ENCODE data around the gene PLAAT2. TPM values are rescaled to one million over a fixed set of nuclear protein-coding genes. Genes with fewer than 3 reads are reported as not detected.

The PLAAT2 gene
- total RNA-seq, 1 donor from 2014 or later, result 0.29 TPM

DNA sequence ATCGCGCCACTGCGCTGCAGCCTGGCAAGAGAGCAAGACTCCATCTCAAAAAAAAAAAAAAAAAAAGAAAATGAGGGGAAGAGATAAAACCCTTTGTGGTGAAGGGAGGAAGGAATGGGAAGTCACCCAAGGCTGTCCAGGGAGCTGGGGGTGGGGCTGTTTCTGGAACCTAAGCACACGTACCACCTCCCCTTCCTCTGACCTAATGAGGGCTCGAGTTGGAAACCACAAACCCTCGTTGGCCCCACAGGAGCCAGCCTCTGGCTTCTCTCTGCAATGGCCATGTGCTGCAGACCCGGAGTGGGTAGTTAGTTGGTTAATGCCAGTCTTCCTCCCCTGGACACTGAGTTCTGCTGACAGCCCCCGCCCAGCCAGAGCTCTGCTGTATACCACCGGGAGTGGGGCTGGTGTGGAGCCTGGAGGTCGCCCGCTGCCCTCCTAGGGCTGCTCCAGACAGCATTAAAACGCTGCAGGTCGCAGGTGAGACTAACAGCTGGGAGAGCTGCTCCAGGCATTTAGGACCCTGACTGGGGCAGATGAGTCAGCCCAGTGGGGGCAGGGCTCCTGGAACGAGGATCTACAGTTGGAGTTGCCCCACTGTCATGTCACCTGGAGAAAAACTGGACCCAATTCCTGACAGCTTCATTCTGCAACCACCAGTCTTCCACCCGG is 57.2 kb downstream of the PLAAT2 start, which contains the start of gene LGALS12:
TSS of gene LGALS12 (plus strand) at position 228 of the 672 bp plus-strand sequence. CDS start at position 603, 375 bp downstream.
- TF ChIP-seq, protein P1, sequence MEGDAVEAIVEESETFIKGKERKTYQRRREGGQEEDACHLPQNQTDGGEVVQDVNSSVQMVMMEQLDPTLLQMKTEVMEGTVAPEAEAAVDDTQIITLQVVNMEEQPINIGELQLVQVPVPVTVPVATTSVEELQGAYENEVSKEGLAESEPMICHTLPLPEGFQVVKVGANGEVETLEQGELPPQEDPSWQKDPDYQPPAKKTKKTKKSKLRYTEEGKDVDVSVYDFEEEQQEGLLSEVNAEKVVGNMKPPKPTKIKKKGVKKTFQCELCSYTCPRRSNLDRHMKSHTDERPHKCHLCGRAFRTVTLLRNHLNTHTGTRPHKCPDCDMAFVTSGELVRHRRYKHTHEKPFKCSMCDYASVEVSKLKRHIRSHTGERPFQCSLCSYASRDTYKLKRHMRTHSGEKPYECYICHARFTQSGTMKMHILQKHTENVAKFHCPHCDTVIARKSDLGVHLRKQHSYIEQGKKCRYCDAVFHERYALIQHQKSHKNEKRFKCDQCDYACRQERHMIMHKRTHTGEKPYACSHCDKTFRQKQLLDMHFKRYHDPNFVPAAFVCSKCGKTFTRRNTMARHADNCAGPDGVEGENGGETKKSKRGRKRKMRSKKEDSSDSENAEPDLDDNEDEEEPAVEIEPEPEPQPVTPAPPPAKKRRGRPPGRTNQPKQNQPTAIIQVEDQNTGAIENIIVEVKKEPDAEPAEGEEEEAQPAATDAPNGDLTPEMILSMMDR (conservative IDR thresholded peaks at IDR 0.05; ENCODE audit: low read depth, low read length), result no peak
- no peak for DNase-seq (ENCODE audit: low read depth)
- H3K4me3 ChIP-seq (ENCODE audit: low read depth, low read length), result no peak within 1 kb of the TSS

DNA sequence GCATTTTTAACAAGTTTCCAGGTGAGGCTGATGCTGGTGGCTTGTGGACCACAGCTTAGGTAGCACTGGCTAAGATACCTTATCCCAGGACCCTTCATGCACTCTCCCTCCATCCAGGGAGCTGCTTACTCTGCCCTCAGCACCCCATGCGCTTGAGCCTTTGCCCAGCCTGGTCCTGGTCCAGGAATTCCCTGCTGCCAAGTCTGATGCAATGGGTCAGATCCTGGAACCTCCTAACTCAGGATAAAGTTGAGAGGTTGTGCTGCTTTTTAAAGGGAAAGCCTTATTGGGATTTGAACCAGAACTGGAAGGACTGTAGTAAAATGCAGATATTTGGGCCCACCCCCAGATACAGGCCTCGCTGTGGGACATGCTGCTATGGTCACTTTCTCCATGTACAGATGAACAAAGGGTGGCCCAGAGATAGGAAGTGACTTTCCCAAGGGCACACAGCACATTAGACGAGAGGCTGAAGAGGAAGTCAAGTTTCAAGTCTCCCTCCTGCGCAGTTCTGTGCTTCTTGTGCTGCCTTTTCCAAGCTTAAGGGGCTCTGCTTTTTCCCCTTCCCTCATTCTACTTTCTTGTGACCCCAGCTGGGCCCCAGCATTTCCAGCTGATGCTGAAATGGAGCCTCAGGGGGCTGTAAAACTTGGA is 58.1 kb downstream of the PLAAT2 start:
- no peak for DNase-seq (ENCODE audit: low read depth)
- TF ChIP-seq, protein P1 (conservative IDR thresholded peaks at IDR 0.05; ENCODE audit: low read depth, low read length), result no peak
- no peak overlapping the region for H3K4me3 ChIP-seq (ENCODE audit: low read depth, low read length)

DNA sequence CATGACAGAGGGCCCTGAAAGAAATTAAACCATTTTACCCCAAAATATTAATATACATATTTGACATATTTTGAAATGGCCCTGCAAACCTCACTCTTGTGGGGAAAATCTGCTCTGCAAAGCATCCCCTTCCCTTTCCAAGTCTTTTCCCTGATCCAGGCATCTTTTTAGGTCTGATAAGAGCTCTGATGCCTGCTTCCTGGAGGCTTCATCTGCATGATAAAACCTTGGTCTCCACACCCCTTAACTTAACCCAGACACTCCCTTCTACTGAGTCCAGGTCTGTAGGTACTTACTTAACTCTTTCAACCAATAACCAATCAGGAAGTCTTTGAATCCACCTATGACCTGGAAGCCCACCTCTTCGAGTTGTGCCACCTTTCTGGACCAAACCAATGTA is 59.1 kb downstream of the PLAAT2 start:
- no peak overlapping the region for H3K4me3 ChIP-seq (ENCODE audit: low read depth, low read length)
- DNase-seq (ENCODE audit: low read depth), result no peak
- TF ChIP-seq, protein P1 (conservative IDR thresholded peaks at IDR 0.05; ENCODE audit: low read depth, low read length), result no peak

DNA sequence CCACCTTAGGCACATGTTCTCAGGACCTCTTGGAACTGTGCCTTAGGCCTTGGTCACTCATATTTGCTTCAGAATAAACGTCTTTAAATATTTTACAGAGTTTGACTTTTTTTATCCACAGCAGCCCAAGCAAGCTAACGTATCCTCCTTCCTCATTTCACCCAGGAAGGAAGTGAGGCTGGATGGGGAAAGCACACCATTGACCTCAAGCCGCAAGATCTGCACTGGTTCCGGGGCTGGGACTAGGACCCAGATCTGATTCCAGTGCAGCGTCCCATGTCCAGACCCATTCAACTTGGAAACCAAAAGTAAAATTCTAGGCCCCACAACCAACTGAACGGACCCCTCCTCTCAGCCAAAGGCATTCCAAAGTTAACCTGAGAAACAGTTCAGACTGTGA is 59.7 kb downstream of the PLAAT2 start:
- no peak overlapping the region for H3K4me3 ChIP-seq (ENCODE audit: low read depth, low read length)
- TF ChIP-seq, protein P1 (conservative IDR thresholded peaks at IDR 0.05; ENCODE audit: low read depth, low read length), result no peak
- DNase-seq (ENCODE audit: low read depth), result no peak

Other genes with a start within 250 kb of the PLAAT2 start
- not detected in 2 replicates for gene SLC22A9, start 193.6 kb downstream of the PLAAT2 start, total RNA-seq
- 0.06 and 1.6 TPM in 2 replicates for gene PLAAT5, start 72.2 kb downstream of the PLAAT2 start, total RNA-seq
- 0.07 TPM in 1 of 2 replicates, not detected in the other for gene LGALS12, start 57.3 kb downstream of the PLAAT2 start, total RNA-seq
- gene PLAAT4, start 26.6 kb downstream of the PLAAT2 start, total RNA-seq, result 31.7 and 32.7 TPM in 2 replicates
- gene PLAAT3, start 51.1 kb upstream of the PLAAT2 start, total RNA-seq, result 68.2 and 95.4 TPM in 2 replicates
- 32.3 and 44.0 TPM in 2 replicates for gene ATL3, start 108.0 kb upstream of the PLAAT2 start, total RNA-seq
- gene RTN3, start 118.1 kb upstream of the PLAAT2 start, total RNA-seq, result 125 and 142 TPM in 2 replicates
- gene ZFTA, start 205.4 kb upstream of the PLAAT2 start, total RNA-seq, result 12.7 and 17.4 TPM in 2 replicates

All from epithelial cell of proximal tubule (primary cell).